ENCODE results near the gene EXOC4. TPM values are rescaled to one million over a fixed set of nuclear protein-coding genes. Genes with fewer than 3 reads are reported as not detected.
"Not testable (repeated sequence)": the region's sequence is repeated elsewhere in the genome, so short reads cannot be mapped to it uniquely, and the experiment has no call there.

EXOC4 gene
- polyA plus RNA-seq, 3 donors: 17.9 to 28.0 (median 22.3) TPM

DNA sequence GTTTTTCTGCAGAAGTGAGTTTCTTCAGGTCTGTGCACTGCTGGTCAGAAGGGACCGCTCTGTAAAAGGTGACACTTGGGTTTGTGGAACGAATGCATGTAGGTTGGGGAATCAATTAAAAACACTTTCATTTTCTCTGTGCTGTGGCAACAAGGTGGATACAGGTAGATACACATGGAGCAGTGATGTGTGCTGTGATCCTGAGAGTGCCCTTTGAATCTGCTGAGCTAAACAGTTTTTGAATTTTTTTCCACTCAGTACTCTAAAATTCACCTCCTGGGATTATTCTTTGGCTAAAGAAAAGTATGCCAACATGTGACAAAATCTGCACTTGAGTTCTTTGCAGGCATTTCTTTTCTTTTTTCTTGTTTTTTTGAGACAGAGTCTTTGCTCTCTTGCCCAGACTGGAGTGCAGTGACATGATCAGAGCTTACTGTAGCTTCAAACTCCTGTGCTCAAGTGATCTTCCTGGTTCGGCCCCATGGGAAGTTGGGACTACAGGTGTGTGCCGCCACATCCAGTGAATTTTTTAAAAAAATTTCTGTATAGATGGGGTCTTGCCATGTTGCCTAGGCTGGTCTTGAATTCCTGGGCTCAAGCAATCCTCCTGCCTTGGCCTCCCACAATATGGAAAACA, 338.9 kb downstream of the EXOC4 start:
- WGBS, 3 donors: 94 to 99% (median 95%) methylated on average over 4 of the region's 4 CpGs
- no peak overlapping the region for H3K27ac ChIP-seq (ENCODE audit: low read depth, low read length)

- H3K27ac ChIP-seq (ENCODE audit: low read depth, low read length): no peak overlapping the region
These were observed 340.7 kb downstream of the EXOC4 start for GRCh38 chr7:133593561-133593960.

DNA sequence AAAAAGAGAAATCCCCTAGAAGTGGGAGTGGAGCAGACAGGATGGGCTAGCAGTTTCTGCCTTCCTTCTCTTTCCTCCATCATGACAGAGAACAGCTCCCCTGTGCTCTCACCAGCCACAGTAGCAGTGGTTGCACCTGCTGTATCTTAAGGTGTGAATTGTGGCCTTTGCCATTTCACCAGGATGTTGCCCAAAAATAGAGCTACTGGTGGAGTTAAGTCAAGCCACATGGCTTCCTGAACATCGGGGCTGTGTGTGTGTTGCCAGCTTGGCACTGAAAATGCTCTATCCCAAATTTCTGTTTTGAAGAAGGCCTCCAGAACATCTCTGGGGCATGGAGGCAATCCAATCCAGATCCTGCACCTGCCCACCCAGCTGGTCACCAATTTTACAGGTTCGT, 348.7 kb downstream of the EXOC4 start:
- H3K27ac ChIP-seq (ENCODE audit: low read depth, low read length): no peak overlapping the region
- 56 to 69% (median 62%) methylated on average over 2 of the region's 2 CpGs for WGBS, 3 donors

GRCh38 chr7:133602291-133602690, 349.4 kb downstream of the EXOC4 start:
- no peak overlapping the region for H3K27ac ChIP-seq (ENCODE audit: low read depth, low read length)
- WGBS, 3 donors: 42 to 64% (median 56%) methylated on average over 4 of the region's 4 CpGs

DNA sequence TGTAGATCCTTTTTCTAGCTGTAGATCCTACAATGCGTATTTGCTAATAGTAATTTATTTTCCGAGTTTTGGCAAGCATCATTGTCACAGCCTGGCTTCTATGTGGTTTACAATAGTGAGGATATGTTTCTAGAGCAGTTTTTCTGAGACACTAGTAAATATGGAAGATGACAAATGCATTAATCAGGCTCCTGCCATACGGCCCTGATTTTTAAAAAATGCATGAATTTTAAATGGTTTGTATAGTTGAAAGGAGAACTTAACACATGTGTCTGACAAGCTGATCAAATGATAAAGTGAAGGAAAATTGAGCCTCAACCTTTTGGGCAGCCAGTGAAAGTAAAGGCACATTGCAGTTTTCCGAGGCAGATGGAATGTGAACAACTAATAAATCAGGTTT, 354.1 kb downstream of the EXOC4 start:
- 82 to 94% (median 93%) methylated on average over 4 of the region's 4 CpGs for WGBS, 3 donors
- no peak overlapping the region for H3K27ac ChIP-seq (ENCODE audit: low read depth, low read length)

DNA sequence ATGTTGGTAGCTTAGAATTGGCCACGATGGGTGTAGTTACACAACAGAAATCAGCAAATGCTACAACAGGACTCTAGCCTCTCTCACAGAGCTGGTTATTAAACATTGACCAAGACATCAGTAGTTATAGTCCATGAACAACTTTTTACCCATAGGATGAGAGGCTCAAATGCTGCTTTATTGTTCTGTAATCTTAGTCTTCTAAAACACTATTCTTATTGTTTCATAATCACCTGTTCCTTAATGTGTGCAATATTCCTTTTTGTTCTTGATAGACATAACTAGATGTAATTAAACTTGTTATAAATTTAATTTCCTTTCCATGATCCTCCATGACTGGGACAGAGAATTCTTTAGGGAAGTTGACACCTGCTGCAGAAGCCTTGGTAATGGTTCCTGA, 356.9 kb downstream of the EXOC4 start:
- no peak overlapping the region for H3K27ac ChIP-seq (ENCODE audit: low read depth, low read length)
- 71 to 81% (median 77%) methylated on average over 1 of the region's 1 CpG for WGBS, 3 donors

- H3K27ac ChIP-seq (ENCODE audit: low read depth, low read length): no peak overlapping the region
These were observed 359.1 kb downstream of the EXOC4 start for GRCh38 chr7:133611955-133612354.

GRCh38 chr7:133613250-133613790, 360.4 kb downstream of the EXOC4 start:
- H3K27ac ChIP-seq (ENCODE audit: low read depth, low read length): no peak overlapping the region
- WGBS, 3 donors: 92 to 95% (median 92%) methylated on average over 8 of the region's 8 CpGs

- H3K27ac ChIP-seq (ENCODE audit: low read depth, low read length): no peak overlapping the region
- 91 to 94% (median 92%) methylated on average over 2 of the region's 2 CpGs for WGBS, 3 donors
These were observed 361.4 kb downstream of the EXOC4 start for GRCh38 chr7:133614251-133614650.

GRCh38 chr7:133618970-133619369, 366.1 kb downstream of the EXOC4 start:
- H3K27ac ChIP-seq (ENCODE audit: low read depth, low read length): no peak overlapping the region
- WGBS, 3 donors: 90 to 97% (median 95%) methylated on average over 4 of the region's 4 CpGs

GRCh38 chr7:133619491-133619890, 366.6 kb downstream of the EXOC4 start:
- 87 to 100% (median 93%) methylated on average over 2 of the region's 2 CpGs for WGBS, 3 donors
- H3K27ac ChIP-seq (ENCODE audit: low read depth, low read length): no peak overlapping the region

- WGBS, 3 donors: 93 to 98% (median 96%) methylated on average over 1 of the region's 1 CpG
- H3K27ac ChIP-seq (ENCODE audit: low read depth, low read length): no peak overlapping the region
These were observed 370.8 kb downstream of the EXOC4 start for GRCh38 chr7:133623721-133624120.

DNA sequence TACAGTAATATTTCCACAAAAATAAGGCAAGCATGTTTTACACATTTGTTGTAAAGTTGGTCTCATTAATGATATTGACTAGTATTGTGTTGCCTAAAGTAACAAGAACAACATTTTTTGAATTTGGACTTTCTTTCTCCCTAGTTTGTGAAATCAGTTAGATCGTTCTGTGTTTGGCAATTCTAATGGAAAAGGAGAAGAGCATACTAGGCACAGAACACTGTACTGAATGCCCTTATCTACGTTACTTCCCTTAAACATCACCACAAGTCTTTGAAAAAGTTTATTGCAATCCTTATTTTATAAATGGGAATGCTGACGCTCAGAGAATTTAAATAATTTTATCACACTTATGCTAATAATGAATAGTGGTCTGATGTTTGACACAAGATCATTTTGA, 372.2 kb downstream of the EXOC4 start:
- 55 to 93% (median 71%) methylated on average over 3 of the region's 3 CpGs for WGBS, 3 donors
- H3K27ac ChIP-seq (ENCODE audit: low read depth, low read length): no peak overlapping the region

GRCh38 chr7:133629701-133630100, 376.8 kb downstream of the EXOC4 start:
- 71 to 73% (median 73%) methylated on average over 5 of the region's 5 CpGs for WGBS, 3 donors
- no peak overlapping the region for H3K27ac ChIP-seq (ENCODE audit: low read depth, low read length)

GRCh38 chr7:133633055-133633454, 380.2 kb downstream of the EXOC4 start:
- no peak overlapping the region for H3K27ac ChIP-seq (ENCODE audit: low read depth, low read length)
- 31 to 46% (median 32%) methylated on average over 2 of the region's 2 CpGs for WGBS, 3 donors

DNA sequence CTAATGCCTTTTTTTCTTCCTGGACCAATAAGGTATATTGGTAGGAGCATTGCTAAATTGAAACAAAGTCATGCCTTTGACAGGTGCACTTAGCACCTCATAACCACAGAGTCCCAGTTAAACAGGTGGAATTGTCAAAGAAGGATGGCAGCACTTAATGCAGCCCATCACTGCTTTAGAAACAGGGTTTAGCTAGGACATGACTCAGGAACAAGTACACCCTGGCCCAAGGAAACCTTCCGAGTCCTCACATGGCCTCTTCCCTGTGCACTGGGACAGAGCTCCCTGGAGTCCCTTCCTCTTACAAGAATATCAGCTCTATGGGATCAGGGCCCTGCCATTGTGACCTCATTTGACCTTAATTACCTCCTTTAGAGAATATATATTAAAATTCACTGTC, 382.7 kb downstream of the EXOC4 start:
- 90 to 100% (median 91%) methylated on average over 1 of the region's 1 CpG for WGBS, 3 donors
- H3K27ac ChIP-seq (ENCODE audit: low read depth, low read length): no peak overlapping the region

- no peak overlapping the region for H3K27ac ChIP-seq (ENCODE audit: low read depth, low read length)
- 94 to 98% (median 96%) methylated on average over 5 of the region's 5 CpGs for WGBS, 3 donors
These were observed 386.0 kb downstream of the EXOC4 start for GRCh38 chr7:133638857-133639256.

DNA sequence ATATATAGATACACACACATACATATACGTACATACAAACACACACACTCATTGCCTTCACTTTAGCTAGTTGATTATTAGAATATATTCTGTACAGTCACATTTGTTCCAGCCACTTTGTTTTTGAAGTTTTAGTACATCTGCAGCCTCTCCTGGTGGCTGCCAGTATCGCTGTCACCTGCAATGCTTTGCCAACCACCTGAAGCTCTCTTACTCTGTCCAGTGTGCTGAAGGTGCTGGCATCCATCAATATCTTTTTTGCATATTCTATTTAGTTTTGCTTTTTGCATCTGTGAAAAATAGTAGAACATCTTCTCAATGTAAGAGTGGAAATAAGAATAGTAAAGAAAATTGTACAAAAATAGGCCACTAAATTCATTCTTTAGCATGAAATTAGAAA, 388.6 kb downstream of the EXOC4 start:
- no peak overlapping the region for H3K27ac ChIP-seq (ENCODE audit: low read depth, low read length)

GRCh38 chr7:133642907-133643306, 390.0 kb downstream of the EXOC4 start:
- H3K27ac ChIP-seq (ENCODE audit: low read depth, low read length): no peak overlapping the region
- WGBS, 3 donors: 89 to 91% (median 89%) methylated on average over 2 of the region's 2 CpGs

More for the DNA sequence above, 388.6 kb downstream of the EXOC4 start:
- WGBS, 3 donors: 90 to 97% (median 93%) methylated on average over 2 of the region's 2 CpGs

DNA sequence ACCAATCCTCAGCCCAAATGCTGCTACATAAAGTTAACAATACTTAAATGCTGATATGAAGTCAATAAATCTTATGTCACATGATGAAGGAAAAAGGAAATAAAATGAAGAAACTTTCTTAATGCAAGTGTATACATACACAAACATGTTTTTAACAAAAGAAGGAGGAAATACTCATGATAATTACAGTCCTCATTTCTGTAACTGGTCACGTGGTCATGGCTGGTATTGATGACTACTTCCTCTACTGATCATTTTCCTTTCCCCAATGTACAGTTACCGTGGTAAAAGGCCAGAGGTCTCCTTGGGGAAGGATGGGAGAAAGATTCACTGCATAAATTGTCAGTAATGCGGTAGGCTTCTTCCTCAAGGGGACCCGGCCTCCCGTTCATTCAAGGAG, 390.8 kb downstream of the EXOC4 start:
- 76 to 95% (median 89%) methylated on average over 5 of the region's 5 CpGs for WGBS, 3 donors
- not testable (repeated sequence) for H3K27ac ChIP-seq (ENCODE audit: low read depth, low read length)
